Raji (cell line): ENCODE results near the gene DSCAML1.

Experiments used
- POLR2A ChIP-seq: IDR thresholded peaks from 2 replicates; pipeline ENCODE4 v1.6.1; 2011; ENCODE audit warnings: low read depth, low read length, control low read depth; ENCODE audit not compliant: insufficient read depth

DSCAML1 gene

DNA sequence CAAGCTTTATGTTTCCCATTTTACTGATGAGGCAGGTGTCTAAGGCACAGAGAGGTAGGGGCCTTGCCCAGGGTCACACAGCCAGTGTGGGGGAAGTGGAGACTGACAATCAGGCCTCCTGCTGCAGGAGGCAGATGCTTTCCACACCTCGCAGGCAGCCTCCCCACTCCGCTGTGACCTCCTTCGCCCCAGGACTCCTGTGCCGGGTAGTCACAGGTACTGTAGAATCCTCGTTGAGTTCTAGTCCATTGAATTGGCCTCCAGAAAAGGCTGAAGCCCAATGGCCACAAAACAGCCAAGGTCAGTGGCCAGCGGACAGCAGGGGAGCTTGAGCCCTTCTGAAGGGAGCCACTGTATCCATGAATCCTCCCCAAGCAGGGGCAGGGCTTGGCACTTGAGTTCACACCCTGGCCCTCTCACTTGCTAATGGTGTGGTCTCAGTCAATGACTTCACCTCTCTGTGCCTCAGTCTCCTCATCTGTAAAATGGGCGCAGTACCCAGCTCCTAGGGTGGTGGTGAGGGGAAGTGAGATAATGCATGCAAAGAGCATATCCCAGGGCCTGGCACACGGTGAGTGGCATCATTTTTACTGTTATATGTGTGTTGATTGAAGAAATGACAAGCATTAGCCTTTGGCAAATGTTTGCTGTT lies 28.6 kb upstream of the DSCAML1 start:
- no peak for TF ChIP-seq POLR2A

- no peak for TF ChIP-seq POLR2A
These were observed 27.8 kb upstream of the DSCAML1 start, which contains the start of gene FXYD2 for GRCh38 chr11:117824571-117825537. TSS of gene FXYD2 (minus strand) at chr11:117824744. CDS start at chr11:117824678, 66 bp downstream.

DNA sequence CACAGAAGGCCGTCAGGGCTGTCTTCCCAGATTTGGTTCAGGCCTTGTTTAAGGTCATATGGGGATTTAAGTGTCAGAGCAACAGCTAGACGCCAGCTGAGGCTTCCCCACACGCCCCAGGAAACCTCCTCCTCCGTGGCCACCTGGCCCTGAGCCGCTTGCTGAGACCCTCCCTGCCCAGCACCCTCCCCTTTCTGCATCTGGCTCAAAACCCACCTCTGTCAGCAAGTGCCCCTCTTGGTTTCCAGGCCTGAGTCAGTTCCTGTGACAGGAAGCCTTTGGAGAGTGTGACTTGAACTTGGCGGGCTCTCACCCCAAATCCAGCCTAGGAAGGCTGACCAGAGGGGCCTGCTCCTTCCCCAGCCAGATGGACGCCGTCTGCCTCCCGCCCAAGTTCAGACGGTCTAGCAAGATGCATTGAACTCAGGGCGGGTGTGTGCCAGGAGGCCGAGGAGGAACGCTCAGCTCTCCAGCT lies 27.0 kb upstream of the DSCAML1 start:
- TF ChIP-seq POLR2A, result no peak

GRCh38 chr11:117823294-117823945 lies 26.4 kb upstream of the DSCAML1 start:
- no peak for TF ChIP-seq POLR2A

GRCh38 chr11:117822074-117823033 lies 25.3 kb upstream of the DSCAML1 start:
- TF ChIP-seq POLR2A, result no peak

- no peak for TF ChIP-seq POLR2A
These were observed 24.4 kb upstream of the DSCAML1 start for GRCh38 chr11:117821431-117821830.

DNA sequence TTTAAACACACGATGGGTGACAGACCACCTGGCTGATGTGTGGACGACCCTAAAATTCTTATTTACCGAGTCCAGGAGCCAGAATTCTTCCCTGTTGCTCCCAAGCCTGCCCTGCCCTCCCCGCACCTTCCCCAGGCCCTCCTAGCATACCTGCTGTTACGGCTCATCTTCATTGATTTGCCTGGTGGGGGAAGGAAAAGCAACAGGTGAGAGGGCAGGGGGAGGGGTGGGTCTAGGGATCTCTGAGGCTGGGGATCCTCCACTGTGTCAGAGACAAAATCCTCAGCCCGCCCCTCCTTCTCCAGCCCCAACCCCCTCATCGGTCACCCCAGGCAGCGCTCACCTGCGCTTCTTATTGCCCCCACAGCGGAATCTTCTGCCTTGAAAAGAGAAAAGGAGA lies 23.5 kb upstream of the DSCAML1 start:
- no peak for TF ChIP-seq POLR2A

- TF ChIP-seq POLR2A, result no peak
These were observed 23.1 kb upstream of the DSCAML1 start for GRCh38 chr11:117820071-117820470.

- no peak for TF ChIP-seq POLR2A
These were observed 22.4 kb upstream of the DSCAML1 start for GRCh38 chr11:117819096-117820040.

- TF ChIP-seq POLR2A, result no peak
These were observed 21.2 kb upstream of the DSCAML1 start for GRCh38 chr11:117818041-117818873.

GRCh38 chr11:117817368-117818040 lies 20.5 kb upstream of the DSCAML1 start:
- no peak for TF ChIP-seq POLR2A

- TF ChIP-seq POLR2A, result no peak
These were observed 19.9 kb upstream of the DSCAML1 start for GRCh38 chr11:117816846-117817367.
